CD14-positive monocyte (primary cell): ENCODE data around the gene RPS6KA5. TPM values are rescaled to one million over a fixed set of nuclear protein-coding genes. Genes with fewer than 3 reads are reported as not detected.

ENCODE experiments used
- DNase-seq, 3 donors: peaks; one replicate each; pipeline ENCODE4 v3.0.0-alpha.2; 2011 to 2022
- H2AFZ ChIP-seq: 2 replicates; pipeline ENCODE4 v1.6.0; 2012; ENCODE audit warnings: mild to moderate bottlenecking, low read depth, low read length, inconsistent platforms; ENCODE audit not compliant: insufficient read depth, poor library complexity, severe bottlenecking
- H3K27ac ChIP-seq, 2 donors: 1 replicate in 1 of 2; 2 replicates in 1 of 2; pipeline ENCODE4 v1.5.1; 2012 to 2013; ENCODE audit warnings: low read length in 2 of 2, control low read depth in 1 of 2, inconsistent platforms in 1 of 2, low read depth in 1 of 2, mild to moderate bottlenecking in 1 of 2
- H3K27me3 ChIP-seq, 2 donors: one replicate each; pipeline versions ENCODE4 v1.6.0 to v1.6.1; 2011 to 2013; ENCODE audit warnings: low read length in 2 of 2; ENCODE audit not compliant: control insufficient read depth in 2 of 2, insufficient read depth in 2 of 2
- H3K36me3 ChIP-seq, 2 donors: replicated peaks in 1 of 2; 1 replicate in 1 of 2; 2 replicates in 1 of 2; pipeline versions ENCODE4 v1.5.1 to v1.6.1; 2012 to 2013; ENCODE audit warnings: low read length in 2 of 2, control low read depth in 1 of 2, inconsistent platforms in 1 of 2, mild to moderate bottlenecking in 1 of 2; ENCODE audit not compliant: insufficient read depth in 2 of 2, control insufficient read depth in 1 of 2
- H3K4me1 ChIP-seq, 2 donors: 1 replicate in 1 of 2; 2 replicates in 1 of 2; pipeline versions ENCODE4 v1.5.1 to v1.6.1; 2012 to 2013; ENCODE audit warnings: low read length in 2 of 2, control low read depth in 1 of 2, inconsistent platforms in 1 of 2, mild to moderate bottlenecking in 1 of 2, moderate library complexity in 1 of 2; ENCODE audit not compliant: insufficient read depth in 2 of 2, control insufficient read depth in 1 of 2
- H3K4me2 ChIP-seq: replicated peaks from 2 replicates; pipeline ENCODE3; 2012; ENCODE audit warnings: low read length, moderate library complexity, mild to moderate bottlenecking; ENCODE audit not compliant: poor library complexity, severe bottlenecking; ENCODE audit errors: extremely low read depth
- H3K4me3 ChIP-seq, 3 experiments: fragments of 200-600 bp in 1 of 3; sonication (generic) in 1 of 3; replicated peaks in 1 of 3; 1 replicate in 2 of 3; 2 replicates in 1 of 3; pipeline ENCODE4 v1.5.1; 2011 to 2013; ENCODE audit warnings: low read length in 3 of 3, mild to moderate bottlenecking in 3 of 3, control low read depth in 2 of 3, low read depth in 2 of 3, inconsistent platforms in 1 of 3, moderate library complexity in 1 of 3
- H3K79me2 ChIP-seq: 2 replicates; pipeline ENCODE4 v1.6.0; 2012; ENCODE audit warnings: mild to moderate bottlenecking, control low read depth, inconsistent platforms, low read length, moderate library complexity; ENCODE audit not compliant: insufficient read depth
- H3K9ac ChIP-seq: 2 replicates; pipeline ENCODE4 v1.6.0; 2017; ENCODE audit warnings: low read length, mild to moderate bottlenecking; ENCODE audit not compliant: insufficient read depth, poor library complexity, severe bottlenecking
- H3K9me3 ChIP-seq, 2 donors: replicated peaks in 1 of 2; 1 replicate in 1 of 2; 2 replicates in 1 of 2; pipeline versions ENCODE4 v1.5.1 to v1.6.1; 2012 to 2013; ENCODE audit warnings: low read length in 2 of 2, control low read depth in 1 of 2; ENCODE audit not compliant: control insufficient read depth in 1 of 2, insufficient read depth in 1 of 2
- H4K20me1 ChIP-seq: 2 replicates; pipeline ENCODE4 v1.6.0; 2012; ENCODE audit warnings: mild to moderate bottlenecking, low read length, control low read depth, moderate library complexity; ENCODE audit not compliant: insufficient read depth
- H3K27ac Mint-ChIP-seq, 7 donors: one replicate each; pipeline ENCODE4 v1.8.0; 2020; ENCODE audit warnings: mild to moderate bottlenecking in 7 of 7, mixed read lengths in 7 of 7, moderate library complexity in 6 of 7, inconsistent platforms in 2 of 7
- H3K27me3 Mint-ChIP-seq, 3 donors: one replicate each; pipeline ENCODE4 v1.8.0; 2021 to 2022; ENCODE audit warnings: low read depth in 3 of 3, mild to moderate bottlenecking in 3 of 3, mixed read lengths in 3 of 3, moderate library complexity in 3 of 3, inconsistent platforms in 1 of 3
- H3K36me3 Mint-ChIP-seq, 2 donors: one replicate each; pipeline ENCODE4 v1.8.0; 2020; ENCODE audit warnings: mixed read lengths in 2 of 2, inconsistent platforms in 1 of 2, mild to moderate bottlenecking in 1 of 2
- H3K4me1 Mint-ChIP-seq: one replicate; pipeline ENCODE4 v1.8.0; 2020; ENCODE audit warnings: mild to moderate bottlenecking, mixed read lengths
- H3K4me3 Mint-ChIP-seq, 2 donors: one replicate each; pipeline ENCODE4 v1.8.0; 2020; ENCODE audit warnings: mild to moderate bottlenecking in 2 of 2, mixed read lengths in 2 of 2, moderate library complexity in 1 of 2
- H3K9me3 Mint-ChIP-seq, 7 donors: one replicate each; pipeline ENCODE4 v1.8.0; 2020 to 2022; ENCODE audit warnings: mixed read lengths in 7 of 7, mild to moderate bottlenecking in 6 of 7, moderate library complexity in 6 of 7, inconsistent platforms in 2 of 7
- CTCF ChIP-seq: fragments of 200-600 bp; IDR thresholded peaks from one replicate; pipeline ENCODE4 v1.8.0; 2022; ENCODE audit warnings: antibody characterized with exemption, mild to moderate bottlenecking
- WGBS: methylation state at CpG from one replicate; pipeline ENCODE4 v1.1.5; 2013; ENCODE audit warnings: missing lambda C conversion rate; ENCODE audit not compliant: insufficient coverage; 5-methylcytosine and 5-hydroxymethylcytosine counted together
- intact Hi-C, 2 donors: fragments of 100-400 bp; cut with micrococcal nuclease; formaldehyde crosslinking; loops; one replicate each; pipeline versions ENCODE4 v1.15.0 to v1.15.1; 2023
- polyA plus RNA-seq, 3 donors: library from polyadenylated mRNA; depleted of rRNA in 1 of 3; unstranded in 2 of 3; stranded (reverse) in 1 of 3; fragments of 300-500 nt in 2 of 3; fragments of >200 nt in 1 of 3; fragmentation: Illumina TruSeq in 2 of 3; gene quantifications; 1 replicate in 2 of 3; 2 replicates in 1 of 3; pipeline ENCODE4 v1.2.3, GENCODE V29; 2012 to 2021

Gene RPS6KA5
- polyA plus RNA-seq, 3 donors: 4.4 to 10.1 (median 7.9) TPM

- no peak for DNase-seq
- Histone ChIP-seq H3K9ac (no peak overlapping the region), H2AFZ (no peak overlapping the region), H3K79me2 (peaks cover 13% of the 10 kb centered on the region), H3K27ac (peak overlapping the region in 1 of 2 donors; percentile 64), H3K4me2 (peak overlapping the region; percentile 28), H4K20me1 (peaks cover 8% of the 10 kb centered on the region), H3K27me3 (no peaks in the 10 kb centered on the region), H3K9me3 (peaks cover 0 to 4% of the 10 kb centered on the region in 2 donors), H3K4me1 (peaks cover 13 to 28% of the 10 kb centered on the region in 2 donors), H3K36me3 (no peaks in the 10 kb centered on the region), H3K4me3 (no peak overlapping the region)
- Mint-ChIP-seq H3K27ac (peak overlapping the region in 6 of 7 donors; percentile 16 to 72 (median 52)), H3K36me3 (peaks cover 2 to 7% of the 10 kb centered on the region in 2 donors), H3K4me3 (peak overlapping the region in 1 of 2 donors; percentile 3), H3K9me3 (peaks cover 4 to 8% (median 6%) of the 10 kb centered on the region in 7 donors), H3K4me1 (peaks cover 28% of the 10 kb centered on the region), H3K27me3 (no peaks in the 10 kb centered on the region)
- intact Hi-C loops: no loop called here
- TF ChIP-seq CTCF: no peak
- WGBS: 7% methylated on average over 2 of the region's 3 CpGs
Measured at GRCh38 chr14:91032248-91032647, 28.2 kb downstream of the RPS6KA5 start.

- Mint-ChIP-seq H3K27me3 (no peaks in the 10 kb centered on the region), H3K4me1 (peaks cover 28% of the 10 kb centered on the region), H3K36me3 (peaks cover 2 to 7% of the 10 kb centered on the region in 2 donors), H3K9me3 (peaks cover 4 to 8% (median 6%) of the 10 kb centered on the region in 7 donors), H3K27ac (peak overlapping the region in 1 of 7 donors; percentile 51), H3K4me3 (peak overlapping the region in 1 of 2 donors; percentile 3)
- Histone ChIP-seq H3K4me3 (no peak overlapping the region), H3K9ac (no peak overlapping the region), H3K36me3 (no peaks in the 10 kb centered on the region), H3K27ac (peak overlapping the region in 1 of 2 donors; percentile 64), H3K4me1 (peaks cover 13 to 28% of the 10 kb centered on the region in 2 donors), H3K79me2 (peaks cover 13% of the 10 kb centered on the region), H3K9me3 (peaks cover 0 to 4% of the 10 kb centered on the region in 2 donors), H2AFZ (no peak overlapping the region), H3K4me2 (peak overlapping the region; percentile 28), H4K20me1 (peaks cover 2% of the 10 kb centered on the region), H3K27me3 (no peaks in the 10 kb centered on the region)
- TF ChIP-seq CTCF: no peak
- DNase-seq: no peak
- WGBS: no CpG with 5 or more reads among the region's 4 CpGs
- intact Hi-C loops: no loop called here
Measured at GRCh38 chr14:91031666-91032065, 28.8 kb downstream of the RPS6KA5 start.
